Measurements from ENCODE around the gene SULT6B1.
"Not testable (repeated sequence)": the region's sequence is repeated elsewhere in the genome, so short reads cannot be mapped to it uniquely, and the experiment has no call there.

The SULT6B1 gene

GRCh38 chr2:37226863-37227262 lies 38.4 kb upstream of the SULT6B1 start:
- DNase-seq: no peak
- no peaks in the 10 kb centered on the region for H3K9me3 ChIP-seq
- H3K4me1 ChIP-seq: no peaks in the 10 kb centered on the region
- H3K36me3 ChIP-seq: peaks cover 59% of the 10 kb centered on the region
- H3K4me3 ChIP-seq (ENCODE audit: low read depth, low read length): no peak overlapping the region
- H3K27me3 ChIP-seq: no peaks in the 10 kb centered on the region
- no peak for TF ChIP-seq CTCF (IDR thresholded peaks at IDR 0.05; ENCODE audit: low read depth, low read length)

GRCh38 chr2:37225129-37225528 lies 36.7 kb upstream of the SULT6B1 start:
- not testable (repeated sequence) for H3K9me3 ChIP-seq; H3K27me3 ChIP-seq; DNase-seq; H3K4me1 ChIP-seq; H3K4me3 ChIP-seq (ENCODE audit: low read depth, low read length)
- H3K36me3 ChIP-seq: peaks cover 75% of the 10 kb centered on the region

GRCh38 chr2:37224063-37224462 lies 35.6 kb upstream of the SULT6B1 start:
- H3K36me3 ChIP-seq: peaks cover 84% of the 10 kb centered on the region
- no peak overlapping the region for H3K4me3 ChIP-seq (ENCODE audit: low read depth, low read length)
- no peaks in the 10 kb centered on the region for H3K9me3 ChIP-seq

GRCh38 chr2:37223131-37223530 lies 34.7 kb upstream of the SULT6B1 start:
- no peak for TF ChIP-seq CTCF (IDR thresholded peaks at IDR 0.05; ENCODE audit: low read depth, low read length)
- DNase-seq: no peak
- no peaks in the 10 kb centered on the region for H3K4me1 ChIP-seq
- no peaks in the 10 kb centered on the region for H3K9me3 ChIP-seq
- H3K36me3 ChIP-seq: peaks cover 86% of the 10 kb centered on the region
- no peaks in the 10 kb centered on the region for H3K27me3 ChIP-seq
- no peak overlapping the region for H3K4me3 ChIP-seq (ENCODE audit: low read depth, low read length)

More at GRCh38 chr2:37224063-37224462, 35.6 kb upstream of the SULT6B1 start:
- TF ChIP-seq CTCF (IDR thresholded peaks at IDR 0.05; ENCODE audit: low read depth, low read length): no peak
- H3K4me1 ChIP-seq: no peaks in the 10 kb centered on the region
- H3K27me3 ChIP-seq: no peaks in the 10 kb centered on the region
- no peak for DNase-seq

GRCh38 chr2:37219046-37219445 lies 30.6 kb upstream of the SULT6B1 start:
- TF ChIP-seq CTCF (IDR thresholded peaks at IDR 0.05; ENCODE audit: low read depth, low read length): no peak
- Histone ChIP-seq H3K27me3 (no peaks in the 10 kb centered on the region), H3K4me3 (ENCODE audit: low read depth, low read length) (no peak overlapping the region), H3K9me3 (no peaks in the 10 kb centered on the region), H3K4me1 (peaks cover 4% of the 10 kb centered on the region; the same call in 1 of the 2 replicates), H3K36me3 (peaks cover 85% of the 10 kb centered on the region)
- DNase-seq: no peak

- Histone ChIP-seq H3K27me3 (no peaks in the 10 kb centered on the region), H3K4me3 (ENCODE audit: low read depth, low read length) (no peak overlapping the region), H3K9me3 (no peaks in the 10 kb centered on the region), H3K36me3 (peaks cover 80% of the 10 kb centered on the region), H3K4me1 (peaks cover 4% of the 10 kb centered on the region; the same call in 1 of the 2 replicates)
- no peak for TF ChIP-seq CTCF (IDR thresholded peaks at IDR 0.05; ENCODE audit: low read depth, low read length)
- no peak for DNase-seq
Measured at GRCh38 chr2:37215250-37215649, 26.8 kb upstream of the SULT6B1 start.

GRCh38 chr2:37211939-37212338 lies 23.5 kb upstream of the SULT6B1 start:
- no peak for TF ChIP-seq CTCF (IDR thresholded peaks at IDR 0.05; ENCODE audit: low read depth, low read length)
- H3K36me3 ChIP-seq: peaks cover 87% of the 10 kb centered on the region
- H3K27me3 ChIP-seq: no peaks in the 10 kb centered on the region
- H3K4me1 ChIP-seq: peaks cover 4% of the 10 kb centered on the region; the same call in 1 of the 2 replicates
- no peaks in the 10 kb centered on the region; the same call in 1 of the 2 replicates for H3K9me3 ChIP-seq
- no peak for DNase-seq
- H3K4me3 ChIP-seq (ENCODE audit: low read depth, low read length): no peak overlapping the region
